8988T (cell line): ENCODE results near the gene SAGE1.
"Not testable (repeated sequence)": the region's sequence is repeated elsewhere in the genome, so short reads cannot be mapped to it uniquely, and the experiment has no call there.

ENCODE experiments used
- DNase-seq: peaks from one replicate; pipeline ENCODE4 v3.0.0; 2011

SAGE1 gene

DNA sequence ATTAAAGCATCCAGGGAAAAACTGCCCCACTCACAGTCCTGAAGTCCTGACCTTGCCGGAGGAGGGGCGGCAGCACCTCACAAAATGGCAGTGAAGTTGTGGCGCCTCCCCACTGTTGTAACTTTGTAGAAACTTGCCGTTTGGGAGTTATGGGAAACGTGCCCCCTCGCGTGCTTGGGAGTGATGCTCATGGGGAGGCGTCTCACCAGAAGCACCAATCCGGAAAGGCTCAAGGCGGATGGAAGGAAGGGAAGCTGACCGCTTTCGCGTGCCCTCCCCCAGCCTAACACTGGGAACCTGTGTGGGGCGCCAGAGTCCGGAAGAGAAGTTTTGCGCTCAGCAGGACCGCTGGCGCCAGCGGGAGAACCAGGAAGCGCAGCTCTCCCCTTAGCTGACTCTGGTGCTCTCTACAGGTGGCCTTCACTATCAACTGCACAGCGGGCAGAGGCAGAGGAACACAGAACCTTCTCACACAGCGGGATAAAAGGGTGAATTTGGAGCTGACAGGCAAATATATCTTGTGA, at the start of gene SAGE1, which contains the start of gene CT45A10:
Gene SAGE1, plus strand, starts transcription at position 423 of the 524 bp plus-strand sequence. CDS start 2,527 bp downstream, outside the sequence.
Gene CT45A10, minus strand, starts transcription at position 151 of the 524 bp plus-strand sequence. CDS start 8,100 bp downstream, outside the sequence.
- no peak for DNase-seq

GRCh38 chrX:135854438-135854837, 39.1 kb upstream of the SAGE1 start, which contains the start of gene CT45A8:
CT45A8 (minus strand) TSS chrX:135854538; CDS start chrX:135850783, 3,755 bp downstream.
- DNase-seq, result not testable (repeated sequence)

DNA sequence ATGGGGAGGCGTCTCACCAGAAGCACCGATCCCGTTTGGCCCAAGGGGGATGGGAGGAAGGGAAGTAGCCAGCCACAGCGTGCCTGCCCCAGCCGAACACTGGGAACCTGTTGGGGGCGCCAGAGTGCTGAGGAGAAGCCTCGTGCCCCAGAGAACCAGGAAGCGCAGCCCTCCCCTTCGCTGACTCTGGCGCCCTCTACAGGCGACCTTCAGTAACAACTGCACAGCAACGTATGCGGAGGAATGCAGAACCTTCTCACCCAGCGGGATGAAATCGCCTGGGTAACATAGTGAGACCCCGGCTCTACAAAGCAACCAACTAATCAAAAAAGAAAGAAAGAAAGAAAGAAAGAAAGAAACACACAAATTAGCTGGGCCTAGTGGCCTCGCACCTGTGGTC, 21.8 kb upstream of the SAGE1 start, which contains the start of gene CT45A9:
Gene CT45A9, minus strand, starts transcription at position 101 of the 400 bp plus-strand sequence. CDS start 3,751 bp downstream, outside the sequence.
- not testable (repeated sequence) for DNase-seq

- not testable (repeated sequence) for DNase-seq
Observed at GRCh38 chrX:135882741-135883140, 10.8 kb upstream of the SAGE1 start.

- not testable (repeated sequence) for DNase-seq
Observed at GRCh38 chrX:135888230-135888629, 5.3 kb upstream of the SAGE1 start.

GRCh38 chrX:135888976-135889375, 4.5 kb upstream of the SAGE1 start:
- DNase-seq, result not testable (repeated sequence)

GRCh38 chrX:135890087-135890585, 3.4 kb upstream of the SAGE1 start:
- DNase-seq, result no peak

GRCh38 chrX:135892781-135893180, 735 bp upstream of the SAGE1 start:
- DNase-seq, result no peak

DNA sequence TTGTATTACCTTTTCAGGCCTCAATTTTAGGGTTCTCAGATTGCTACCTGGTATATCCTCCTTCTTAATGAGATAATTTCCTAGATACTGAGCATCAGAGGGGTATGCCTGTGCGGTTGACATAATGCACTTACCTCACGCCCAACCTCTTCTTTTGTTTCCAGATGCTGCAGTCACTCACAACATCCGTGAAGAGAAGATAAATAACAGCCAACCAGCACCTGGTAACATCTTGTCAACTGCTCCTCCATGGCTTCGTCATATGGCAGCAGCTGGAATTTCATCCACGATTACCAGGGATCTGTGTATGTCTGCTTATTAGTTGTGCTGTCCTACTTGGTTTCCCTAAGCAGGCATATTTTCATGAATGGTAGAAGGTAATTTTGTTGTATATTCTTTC, 16.7 kb downstream of the SAGE1 start:
- DNase-seq, result no peak

DNA sequence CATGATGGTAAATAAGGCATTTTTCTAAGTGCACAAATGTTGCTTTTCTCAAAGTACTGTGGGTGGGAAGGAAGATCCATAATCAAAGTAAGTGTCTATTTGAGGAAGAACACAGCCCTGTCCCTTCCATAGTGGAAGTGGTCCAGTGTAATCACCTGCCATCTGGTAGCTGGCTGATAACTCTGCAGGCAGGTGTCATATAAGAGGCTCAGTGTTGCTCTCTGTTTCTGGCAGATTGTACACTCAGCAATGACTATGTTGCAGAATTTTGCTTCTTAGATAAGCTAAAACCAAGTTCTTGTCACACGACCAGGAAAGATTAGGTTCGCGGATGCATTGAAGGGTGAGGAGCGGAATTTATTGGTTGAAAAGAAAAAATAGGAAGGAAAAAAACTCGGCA, 20.9 kb downstream of the SAGE1 start:
- DNase-seq, result no peak

DNA sequence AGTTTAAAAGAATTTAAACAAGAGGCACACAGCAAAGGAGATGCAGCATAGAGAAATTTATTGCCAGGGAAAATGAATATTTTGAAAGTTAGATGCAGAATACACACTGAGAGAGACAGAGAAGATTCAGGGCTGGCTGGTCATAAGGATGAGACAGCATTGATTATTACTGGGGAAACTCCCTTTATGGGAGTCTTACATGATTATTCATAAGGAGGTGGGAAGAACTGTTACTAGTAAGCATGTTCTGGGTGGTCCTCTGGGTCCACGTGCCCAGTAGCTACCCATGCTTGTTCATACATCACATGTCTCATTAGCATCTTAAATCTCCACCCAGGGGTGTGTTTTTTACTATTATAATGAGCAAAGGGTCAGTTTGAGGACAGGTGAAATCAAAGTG, 27.0 kb downstream of the SAGE1 start:
- DNase-seq, result not testable (repeated sequence)

DNA sequence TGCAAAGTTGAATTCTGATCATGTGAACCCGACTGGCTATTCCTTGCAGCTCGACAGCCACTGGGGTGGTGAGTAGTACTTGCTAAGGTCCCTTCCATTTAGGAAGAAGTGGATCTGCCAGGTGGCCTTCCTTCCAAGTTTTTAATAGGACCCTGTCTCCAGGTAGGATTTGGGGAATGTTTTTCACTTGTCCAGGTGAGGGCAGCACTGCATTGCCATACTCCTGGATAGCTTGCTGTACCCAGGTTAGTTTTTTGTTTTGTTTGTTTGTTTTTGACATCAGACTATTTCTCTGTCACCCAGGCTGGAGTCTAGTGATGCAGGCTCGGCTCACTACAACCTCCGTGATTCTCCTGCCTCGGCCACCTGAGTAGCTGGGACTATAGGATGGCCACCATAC, 29.8 kb downstream of the SAGE1 start:
- no peak for DNase-seq

- DNase-seq, result no peak
Observed at GRCh38 chrX:135927897-135928296, 34.4 kb downstream of the SAGE1 start.

- DNase-seq, result no peak
Observed at GRCh38 chrX:135931644-135932487, 38.4 kb downstream of the SAGE1 start.

- no peak for DNase-seq
Observed at GRCh38 chrX:135944486-135944885, 51.0 kb downstream of the SAGE1 start.

GRCh38 chrX:135951291-135951690, 57.8 kb downstream of the SAGE1 start:
- DNase-seq, result no peak
